CD14-positive monocyte (primary cell): ENCODE data around the gene DNAH10. TPM values are rescaled to one million over a fixed set of nuclear protein-coding genes. Genes with fewer than 3 reads are reported as not detected.

ENCODE experiments used
- DNase-seq, 3 donors: peaks; one replicate each; pipeline ENCODE4 v3.0.0-alpha.2; 2011 to 2022
- H2AFZ ChIP-seq: 2 replicates; pipeline ENCODE4 v1.6.0; 2012; ENCODE audit warnings: mild to moderate bottlenecking, low read depth, low read length, inconsistent platforms; ENCODE audit not compliant: insufficient read depth, poor library complexity, severe bottlenecking
- H3K27ac ChIP-seq, 2 donors: 1 replicate in 1 of 2; 2 replicates in 1 of 2; pipeline ENCODE4 v1.5.1; 2012 to 2013; ENCODE audit warnings: low read length in 2 of 2, control low read depth in 1 of 2, inconsistent platforms in 1 of 2, low read depth in 1 of 2, mild to moderate bottlenecking in 1 of 2
- H3K27me3 ChIP-seq, 2 donors: one replicate each; pipeline versions ENCODE4 v1.6.0 to v1.6.1; 2011 to 2013; ENCODE audit warnings: low read length in 2 of 2; ENCODE audit not compliant: control insufficient read depth in 2 of 2, insufficient read depth in 2 of 2
- H3K36me3 ChIP-seq, 2 donors: replicated peaks in 1 of 2; 1 replicate in 1 of 2; 2 replicates in 1 of 2; pipeline versions ENCODE4 v1.5.1 to v1.6.1; 2012 to 2013; ENCODE audit warnings: low read length in 2 of 2, control low read depth in 1 of 2, inconsistent platforms in 1 of 2, mild to moderate bottlenecking in 1 of 2; ENCODE audit not compliant: insufficient read depth in 2 of 2, control insufficient read depth in 1 of 2
- H3K4me1 ChIP-seq, 2 donors: 1 replicate in 1 of 2; 2 replicates in 1 of 2; pipeline versions ENCODE4 v1.5.1 to v1.6.1; 2012 to 2013; ENCODE audit warnings: low read length in 2 of 2, control low read depth in 1 of 2, inconsistent platforms in 1 of 2, mild to moderate bottlenecking in 1 of 2, moderate library complexity in 1 of 2; ENCODE audit not compliant: insufficient read depth in 2 of 2, control insufficient read depth in 1 of 2
- H3K4me2 ChIP-seq: replicated peaks from 2 replicates; pipeline ENCODE3; 2012; ENCODE audit warnings: low read length, moderate library complexity, mild to moderate bottlenecking; ENCODE audit not compliant: poor library complexity, severe bottlenecking; ENCODE audit errors: extremely low read depth
- H3K4me3 ChIP-seq, 3 experiments: fragments of 200-600 bp in 1 of 3; sonication (generic) in 1 of 3; replicated peaks in 1 of 3; 1 replicate in 2 of 3; 2 replicates in 1 of 3; pipeline ENCODE4 v1.5.1; 2011 to 2013; ENCODE audit warnings: low read length in 3 of 3, mild to moderate bottlenecking in 3 of 3, control low read depth in 2 of 3, low read depth in 2 of 3, inconsistent platforms in 1 of 3, moderate library complexity in 1 of 3
- H3K79me2 ChIP-seq: 2 replicates; pipeline ENCODE4 v1.6.0; 2012; ENCODE audit warnings: mild to moderate bottlenecking, control low read depth, inconsistent platforms, low read length, moderate library complexity; ENCODE audit not compliant: insufficient read depth
- H3K9ac ChIP-seq: 2 replicates; pipeline ENCODE4 v1.6.0; 2017; ENCODE audit warnings: low read length, mild to moderate bottlenecking; ENCODE audit not compliant: insufficient read depth, poor library complexity, severe bottlenecking
- H3K9me3 ChIP-seq, 2 donors: replicated peaks in 1 of 2; 1 replicate in 1 of 2; 2 replicates in 1 of 2; pipeline versions ENCODE4 v1.5.1 to v1.6.1; 2012 to 2013; ENCODE audit warnings: low read length in 2 of 2, control low read depth in 1 of 2; ENCODE audit not compliant: control insufficient read depth in 1 of 2, insufficient read depth in 1 of 2
- H4K20me1 ChIP-seq: 2 replicates; pipeline ENCODE4 v1.6.0; 2012; ENCODE audit warnings: mild to moderate bottlenecking, low read length, control low read depth, moderate library complexity; ENCODE audit not compliant: insufficient read depth
- H3K27ac Mint-ChIP-seq, 7 donors: one replicate each; pipeline ENCODE4 v1.8.0; 2020; ENCODE audit warnings: mild to moderate bottlenecking in 7 of 7, mixed read lengths in 7 of 7, moderate library complexity in 6 of 7, inconsistent platforms in 2 of 7
- H3K27me3 Mint-ChIP-seq, 3 donors: one replicate each; pipeline ENCODE4 v1.8.0; 2021 to 2022; ENCODE audit warnings: low read depth in 3 of 3, mild to moderate bottlenecking in 3 of 3, mixed read lengths in 3 of 3, moderate library complexity in 3 of 3, inconsistent platforms in 1 of 3
- H3K36me3 Mint-ChIP-seq, 2 donors: one replicate each; pipeline ENCODE4 v1.8.0; 2020; ENCODE audit warnings: mixed read lengths in 2 of 2, inconsistent platforms in 1 of 2, mild to moderate bottlenecking in 1 of 2
- H3K4me1 Mint-ChIP-seq: one replicate; pipeline ENCODE4 v1.8.0; 2020; ENCODE audit warnings: mild to moderate bottlenecking, mixed read lengths
- H3K4me3 Mint-ChIP-seq, 2 donors: one replicate each; pipeline ENCODE4 v1.8.0; 2020; ENCODE audit warnings: mild to moderate bottlenecking in 2 of 2, mixed read lengths in 2 of 2, moderate library complexity in 1 of 2
- H3K9me3 Mint-ChIP-seq, 7 donors: one replicate each; pipeline ENCODE4 v1.8.0; 2020 to 2022; ENCODE audit warnings: mixed read lengths in 7 of 7, mild to moderate bottlenecking in 6 of 7, moderate library complexity in 6 of 7, inconsistent platforms in 2 of 7
- CTCF ChIP-seq: fragments of 200-600 bp; IDR thresholded peaks from one replicate; pipeline ENCODE4 v1.8.0; 2022; ENCODE audit warnings: antibody characterized with exemption, mild to moderate bottlenecking
- WGBS: methylation state at CpG from one replicate; pipeline ENCODE4 v1.1.5; 2013; ENCODE audit warnings: missing lambda C conversion rate; ENCODE audit not compliant: insufficient coverage; 5-methylcytosine and 5-hydroxymethylcytosine counted together
- intact Hi-C, 2 donors: fragments of 100-400 bp; cut with micrococcal nuclease; formaldehyde crosslinking; loops; one replicate each; pipeline versions ENCODE4 v1.15.0 to v1.15.1; 2023
- polyA plus RNA-seq, 3 donors: library from polyadenylated mRNA; depleted of rRNA in 1 of 3; unstranded in 2 of 3; stranded (reverse) in 1 of 3; fragments of 300-500 nt in 2 of 3; fragments of >200 nt in 1 of 3; fragmentation: Illumina TruSeq in 2 of 3; gene quantifications; 1 replicate in 2 of 3; 2 replicates in 1 of 3; pipeline ENCODE4 v1.2.3, GENCODE V29; 2012 to 2021

DNAH10 gene
- polyA plus RNA-seq, 3 donors: not detected

GRCh38 chr12:123790905-123791467, 28.9 kb downstream of the DNAH10 start:
- Histone ChIP-seq H2AFZ (no peak overlapping the region), H3K36me3 (no peaks in the 10 kb centered on the region), H3K9ac (no peak overlapping the region), H3K4me2 (no peak overlapping the region), H3K4me1 (no peaks in the 10 kb centered on the region), H3K79me2 (no peaks in the 10 kb centered on the region), H3K27me3 (no peaks in the 10 kb centered on the region), H3K27ac (no peak overlapping the region), H3K9me3 (no peaks in the 10 kb centered on the region), H4K20me1 (no peaks in the 10 kb centered on the region), H3K4me3 (no peak overlapping the region)
- DNase-seq: no peak
- intact Hi-C loops: no loop called here
- no peak overlapping the region for H3K4me3 Mint-ChIP-seq
- H3K9me3 Mint-ChIP-seq: peaks cover 2 to 13% (median 6%) of the 10 kb centered on the region in 7 donors
- H3K36me3 Mint-ChIP-seq: no peaks in the 10 kb centered on the region
- TF ChIP-seq CTCF: no peak
- no CpG with 5 or more reads among the region's 4 CpGs for WGBS
- H3K27me3 Mint-ChIP-seq: peaks cover 0 to 5% (median 2%) of the 10 kb centered on the region in 3 donors
- peak overlapping the region in 1 of 7 donors; percentile 33 for H3K27ac Mint-ChIP-seq
- no peaks in the 10 kb centered on the region for H3K4me1 Mint-ChIP-seq

DNA sequence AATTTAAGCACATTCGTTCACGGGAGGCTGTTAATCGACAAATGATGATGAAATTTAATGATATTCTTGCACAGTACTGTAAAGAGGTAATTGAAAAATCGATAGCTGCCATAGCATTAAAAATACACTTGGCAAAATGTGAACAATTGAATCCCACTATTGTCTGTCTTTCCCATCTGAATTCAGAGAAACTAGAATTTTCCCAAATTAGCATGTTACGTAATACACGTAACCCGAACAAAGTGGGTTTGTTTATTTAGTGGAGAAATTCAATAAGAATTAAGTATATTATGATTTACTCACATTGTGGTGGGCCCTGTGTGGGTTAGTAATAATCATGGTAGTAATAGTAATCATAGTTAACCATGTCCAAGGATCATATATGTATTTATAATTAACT, 31.9 kb downstream of the DNAH10 start:
- no peak overlapping the region for H2AFZ ChIP-seq
- no peak for DNase-seq
- no CpG with 5 or more reads among the region's 7 CpGs for WGBS
- no peak for TF ChIP-seq CTCF
- H3K9me3 ChIP-seq: no peaks in the 10 kb centered on the region
- no peak overlapping the region for H3K27ac Mint-ChIP-seq
- H3K4me1 Mint-ChIP-seq: no peaks in the 10 kb centered on the region
- H4K20me1 ChIP-seq: no peaks in the 10 kb centered on the region
- H3K4me2 ChIP-seq: no peak overlapping the region
- peaks cover 2 to 13% (median 6%) of the 10 kb centered on the region in 7 donors for H3K9me3 Mint-ChIP-seq
- H3K36me3 Mint-ChIP-seq: no peaks in the 10 kb centered on the region
- no peaks in the 10 kb centered on the region for H3K79me2 ChIP-seq
- no peaks in the 10 kb centered on the region for H3K27me3 ChIP-seq
- H3K27ac ChIP-seq: no peak overlapping the region
- no peaks in the 10 kb centered on the region for H3K36me3 ChIP-seq
- peaks cover 1 to 9% (median 2%) of the 10 kb centered on the region in 3 donors for H3K27me3 Mint-ChIP-seq
- H3K4me3 Mint-ChIP-seq: no peak overlapping the region
- no peak overlapping the region for H3K4me3 ChIP-seq
- no peaks in the 10 kb centered on the region for H3K4me1 ChIP-seq
- H3K9ac ChIP-seq: no peak overlapping the region
- intact Hi-C loops: no loop called here
